Esophagus muscularis mucosa (tissue), 4 donors: ENCODE results near the gene HAGH.

ENCODE experiments used
- EP300 ChIP-seq: sonication (generic); formaldehyde crosslinking; IDR thresholded peaks from one replicate; pipeline ENCODE4 v1.6.1; 2017; ENCODE audit warnings: antibody characterized with exemption
- POLR2A ChIP-seq: fragments of 450-650 bp; IDR thresholded peaks from one replicate; pipeline ENCODE4 v1.6.1; 2017; ENCODE audit warnings: antibody characterized with exemption, moderate library complexity, mild to moderate bottlenecking, low read depth
- POLR2AphosphoS5 ChIP-seq, 2 donors: sonication (generic); formaldehyde crosslinking; IDR thresholded peaks; one replicate each; pipeline ENCODE4 v1.6.1; 2017; ENCODE audit warnings: antibody characterized with exemption in 2 of 2
- TF ChIP-seq, protein P1 (sequence below), 3 experiments: fragments of 200-600 bp in 2 of 3; fragments of 450-650 bp in 1 of 3; sonication (generic) in 2 of 3; IDR thresholded peaks; one replicate each; pipeline ENCODE4 v1.5.1; 2017 to 2019; ENCODE audit warnings: antibody characterized with exemption in 3 of 3, mild to moderate bottlenecking in 2 of 3, moderate library complexity in 1 of 3

DNA sequence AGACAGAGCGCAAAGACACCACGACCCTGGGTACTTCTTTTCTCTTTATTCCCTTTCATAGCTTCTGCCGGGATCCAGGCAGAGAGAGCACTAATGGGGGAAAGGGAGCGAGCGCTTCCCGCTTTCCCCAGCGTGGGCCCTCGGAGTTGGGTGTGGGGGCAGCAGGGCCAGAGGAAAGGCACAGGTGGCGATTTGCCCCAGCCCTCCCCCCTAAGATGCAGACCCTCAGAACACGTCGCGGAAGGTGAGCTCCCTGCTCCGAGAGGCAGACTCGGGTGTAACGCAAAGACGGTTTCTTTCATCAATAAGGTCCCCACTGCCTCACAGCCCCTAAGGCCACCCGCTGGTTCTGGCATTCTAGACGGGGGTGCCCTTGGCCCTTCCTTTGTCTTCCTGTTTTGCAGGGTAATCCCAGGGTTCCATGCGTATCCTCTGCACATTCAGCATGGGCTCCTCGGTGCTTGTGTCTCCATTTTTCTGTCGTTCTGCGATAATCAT is 54.7 kb downstream of the HAGH start:
- TF ChIP-seq, protein P1, sequence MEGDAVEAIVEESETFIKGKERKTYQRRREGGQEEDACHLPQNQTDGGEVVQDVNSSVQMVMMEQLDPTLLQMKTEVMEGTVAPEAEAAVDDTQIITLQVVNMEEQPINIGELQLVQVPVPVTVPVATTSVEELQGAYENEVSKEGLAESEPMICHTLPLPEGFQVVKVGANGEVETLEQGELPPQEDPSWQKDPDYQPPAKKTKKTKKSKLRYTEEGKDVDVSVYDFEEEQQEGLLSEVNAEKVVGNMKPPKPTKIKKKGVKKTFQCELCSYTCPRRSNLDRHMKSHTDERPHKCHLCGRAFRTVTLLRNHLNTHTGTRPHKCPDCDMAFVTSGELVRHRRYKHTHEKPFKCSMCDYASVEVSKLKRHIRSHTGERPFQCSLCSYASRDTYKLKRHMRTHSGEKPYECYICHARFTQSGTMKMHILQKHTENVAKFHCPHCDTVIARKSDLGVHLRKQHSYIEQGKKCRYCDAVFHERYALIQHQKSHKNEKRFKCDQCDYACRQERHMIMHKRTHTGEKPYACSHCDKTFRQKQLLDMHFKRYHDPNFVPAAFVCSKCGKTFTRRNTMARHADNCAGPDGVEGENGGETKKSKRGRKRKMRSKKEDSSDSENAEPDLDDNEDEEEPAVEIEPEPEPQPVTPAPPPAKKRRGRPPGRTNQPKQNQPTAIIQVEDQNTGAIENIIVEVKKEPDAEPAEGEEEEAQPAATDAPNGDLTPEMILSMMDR (IDR thresholded peaks at IDR 0.05), result no peak
- TF ChIP-seq POLR2A (no peak), EP300 (no peak), POLR2AphosphoS5 (IDR thresholded peaks at IDR 0.05) (no peak)
